ENCODE results near the gene SCTR.

SCTR gene

DNA sequence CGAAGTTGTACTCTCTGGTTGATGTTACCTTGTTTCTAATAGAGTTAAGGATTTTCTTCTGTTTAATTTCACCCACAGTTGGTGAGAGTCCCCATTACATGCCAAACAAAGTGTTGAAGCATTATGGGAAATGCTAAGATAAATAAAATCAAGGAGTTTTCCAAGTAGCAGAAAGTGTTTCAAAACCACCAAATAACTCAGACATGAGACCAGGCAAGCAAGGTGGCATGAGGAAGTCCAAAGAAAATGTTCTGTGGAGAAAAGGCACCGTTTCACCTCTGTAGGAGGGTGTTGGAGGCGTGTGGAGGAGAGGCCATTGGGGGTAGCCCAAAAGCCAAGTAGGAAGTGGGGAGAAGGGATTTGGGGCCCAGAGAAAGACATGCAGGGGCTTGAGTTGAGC lies 28.6 kb upstream of the SCTR start:
- Histone ChIP-seq H3K27me3 (ENCODE audit: control insufficient read depth, insufficient read depth, low read length) (no peaks in the 10 kb centered on the region), H3K4me1 (no peaks in the 10 kb centered on the region), H2AFZ (no peak overlapping the region), H3K9ac (no peak overlapping the region), H3K9me3 (ENCODE audit: control insufficient read depth, low read length) (no peaks in the 10 kb centered on the region), H3K4me2 (ENCODE audit: low read length) (no peak overlapping the region), H3K27ac (no peak overlapping the region), H3K4me3 (ENCODE audit: low read depth, low read length) (no peak overlapping the region), H3K79me2 (no peaks in the 10 kb centered on the region), H3K36me3 (ENCODE audit: control insufficient read depth, insufficient read depth, low read length) (no peaks in the 10 kb centered on the region)
- TF ChIP-seq, protein P1, sequence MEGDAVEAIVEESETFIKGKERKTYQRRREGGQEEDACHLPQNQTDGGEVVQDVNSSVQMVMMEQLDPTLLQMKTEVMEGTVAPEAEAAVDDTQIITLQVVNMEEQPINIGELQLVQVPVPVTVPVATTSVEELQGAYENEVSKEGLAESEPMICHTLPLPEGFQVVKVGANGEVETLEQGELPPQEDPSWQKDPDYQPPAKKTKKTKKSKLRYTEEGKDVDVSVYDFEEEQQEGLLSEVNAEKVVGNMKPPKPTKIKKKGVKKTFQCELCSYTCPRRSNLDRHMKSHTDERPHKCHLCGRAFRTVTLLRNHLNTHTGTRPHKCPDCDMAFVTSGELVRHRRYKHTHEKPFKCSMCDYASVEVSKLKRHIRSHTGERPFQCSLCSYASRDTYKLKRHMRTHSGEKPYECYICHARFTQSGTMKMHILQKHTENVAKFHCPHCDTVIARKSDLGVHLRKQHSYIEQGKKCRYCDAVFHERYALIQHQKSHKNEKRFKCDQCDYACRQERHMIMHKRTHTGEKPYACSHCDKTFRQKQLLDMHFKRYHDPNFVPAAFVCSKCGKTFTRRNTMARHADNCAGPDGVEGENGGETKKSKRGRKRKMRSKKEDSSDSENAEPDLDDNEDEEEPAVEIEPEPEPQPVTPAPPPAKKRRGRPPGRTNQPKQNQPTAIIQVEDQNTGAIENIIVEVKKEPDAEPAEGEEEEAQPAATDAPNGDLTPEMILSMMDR (IDR thresholded peaks at IDR 0.05), result no peak

DNA sequence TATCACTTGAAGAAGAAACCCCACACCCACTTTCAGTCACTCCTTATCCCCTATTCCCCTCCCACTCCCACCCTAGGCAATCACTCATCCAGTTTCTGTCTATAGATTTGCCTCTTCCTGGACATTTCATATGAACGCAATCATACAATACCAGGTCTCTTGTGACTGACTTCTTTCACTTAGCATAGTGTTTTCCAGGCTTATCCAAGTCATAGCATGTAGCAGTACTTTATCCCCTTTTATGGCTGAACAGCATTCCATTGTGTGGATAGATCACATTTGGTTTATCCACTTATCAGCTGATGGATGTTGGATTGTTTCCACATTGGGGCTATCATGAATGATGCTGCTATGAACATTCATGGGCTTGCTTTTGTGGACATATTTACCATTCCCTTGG lies 26.6 kb upstream of the SCTR start:
- Histone ChIP-seq H3K27ac (no peak overlapping the region), H2AFZ (no peak overlapping the region), H3K4me2 (ENCODE audit: low read length) (no peak overlapping the region), H3K79me2 (no peaks in the 10 kb centered on the region), H3K9me3 (ENCODE audit: control insufficient read depth, low read length) (no peaks in the 10 kb centered on the region), H3K27me3 (ENCODE audit: control insufficient read depth, insufficient read depth, low read length) (no peaks in the 10 kb centered on the region), H3K36me3 (ENCODE audit: control insufficient read depth, insufficient read depth, low read length) (no peaks in the 10 kb centered on the region), H3K4me3 (ENCODE audit: low read depth, low read length) (no peak overlapping the region), H3K4me1 (no peaks in the 10 kb centered on the region), H3K9ac (no peak overlapping the region)
- TF ChIP-seq, protein P1 (IDR thresholded peaks at IDR 0.05), result no peak

DNA sequence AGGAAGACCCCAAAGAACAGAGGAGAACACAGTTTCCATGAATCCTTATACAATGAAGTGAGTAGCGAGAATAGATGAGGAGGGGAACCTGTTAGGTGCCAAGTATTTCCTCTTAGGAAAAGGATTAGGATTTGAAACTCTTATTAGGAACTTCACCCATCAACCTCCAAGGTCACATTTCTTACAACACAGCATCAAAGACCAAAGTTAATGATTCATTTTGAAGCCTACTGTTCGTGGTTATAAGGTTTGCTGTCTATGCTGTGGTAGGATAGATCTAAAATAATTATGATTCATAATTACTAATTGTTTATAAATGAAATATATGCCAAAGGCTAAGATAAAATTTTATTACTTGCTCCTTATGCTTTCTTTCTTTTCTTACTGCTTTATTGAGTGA lies 26.1 kb upstream of the SCTR start:
- TF ChIP-seq, protein P1 (IDR thresholded peaks at IDR 0.05), result no peak
- Histone ChIP-seq H3K27ac (no peak overlapping the region), H3K9ac (no peak overlapping the region), H3K4me2 (ENCODE audit: low read length) (no peak overlapping the region), H3K4me1 (no peaks in the 10 kb centered on the region), H3K79me2 (no peaks in the 10 kb centered on the region), H3K27me3 (ENCODE audit: control insufficient read depth, insufficient read depth, low read length) (no peaks in the 10 kb centered on the region), H3K9me3 (ENCODE audit: control insufficient read depth, low read length) (no peaks in the 10 kb centered on the region), H3K4me3 (ENCODE audit: low read depth, low read length) (no peak overlapping the region), H2AFZ (no peak overlapping the region), H3K36me3 (ENCODE audit: control insufficient read depth, insufficient read depth, low read length) (no peaks in the 10 kb centered on the region)

DNA sequence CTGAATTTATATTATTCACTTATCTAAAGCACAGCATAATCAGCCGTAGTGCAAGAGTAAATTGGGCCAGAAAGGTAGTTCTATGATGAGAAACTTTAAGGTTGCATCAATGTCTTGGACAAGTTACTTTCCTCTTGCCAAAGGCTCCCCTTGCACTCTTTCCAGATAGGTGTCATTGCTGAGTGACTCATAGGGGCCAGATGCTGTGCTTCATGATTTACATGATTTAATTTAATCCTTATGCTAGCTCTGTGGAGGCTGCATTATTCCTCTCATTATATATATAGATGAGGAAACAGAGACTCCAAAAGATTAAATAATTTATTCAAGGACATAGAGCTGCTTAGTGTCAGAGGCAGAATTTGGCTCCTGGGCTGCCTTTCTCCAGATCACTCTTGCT lies 25.0 kb upstream of the SCTR start:
- Histone ChIP-seq H3K4me3 (ENCODE audit: low read depth, low read length) (no peak overlapping the region), H3K4me1 (no peaks in the 10 kb centered on the region), H3K27ac (no peak overlapping the region), H3K27me3 (ENCODE audit: control insufficient read depth, insufficient read depth, low read length) (no peaks in the 10 kb centered on the region), H3K36me3 (ENCODE audit: control insufficient read depth, insufficient read depth, low read length) (no peaks in the 10 kb centered on the region), H2AFZ (no peak overlapping the region), H3K9ac (no peak overlapping the region), H3K4me2 (ENCODE audit: low read length) (no peak overlapping the region), H3K79me2 (no peaks in the 10 kb centered on the region), H3K9me3 (ENCODE audit: control insufficient read depth, low read length) (no peaks in the 10 kb centered on the region)
- TF ChIP-seq, protein P1 (IDR thresholded peaks at IDR 0.05), result no peak

DNA sequence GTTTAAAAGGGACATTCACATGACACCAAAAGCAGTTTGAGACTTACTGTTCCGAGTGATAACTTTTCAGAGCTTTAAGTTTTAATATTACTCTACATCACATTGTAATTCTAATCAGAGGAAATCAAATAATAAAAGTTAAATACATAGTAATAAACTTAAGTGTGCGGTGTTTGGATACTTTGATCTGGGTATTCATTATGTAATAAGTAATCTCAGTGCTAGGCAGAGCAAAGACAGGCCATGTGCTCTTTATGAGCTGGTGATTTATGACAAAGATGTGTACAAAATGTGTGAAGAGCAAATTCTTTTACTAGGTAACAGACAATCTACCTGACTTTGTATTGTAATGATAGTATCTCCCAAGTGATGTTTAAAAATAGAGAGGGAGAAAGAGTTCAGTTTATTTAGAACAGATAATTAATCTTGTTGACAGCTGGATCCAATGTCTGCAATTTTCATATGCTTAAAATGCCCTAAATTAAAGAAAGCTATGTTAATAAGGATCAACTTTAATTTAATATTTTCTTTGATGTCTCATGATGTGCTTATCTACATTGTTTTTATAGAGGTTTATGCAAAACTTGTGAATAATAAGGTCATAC lies 24.3 kb upstream of the SCTR start:
- Histone ChIP-seq H3K4me3 (ENCODE audit: low read depth, low read length) (no peak overlapping the region), H3K36me3 (ENCODE audit: control insufficient read depth, insufficient read depth, low read length) (no peaks in the 10 kb centered on the region), H3K4me2 (ENCODE audit: low read length) (no peak overlapping the region), H2AFZ (no peak overlapping the region), H3K79me2 (no peaks in the 10 kb centered on the region), H3K9me3 (ENCODE audit: control insufficient read depth, low read length) (no peaks in the 10 kb centered on the region), H3K4me1 (no peaks in the 10 kb centered on the region), H3K9ac (no peak overlapping the region), H3K27ac (no peak overlapping the region), H3K27me3 (ENCODE audit: control insufficient read depth, insufficient read depth, low read length) (no peaks in the 10 kb centered on the region)
- TF ChIP-seq, protein P1 (IDR thresholded peaks at IDR 0.05), result no peak

All from parathyroid adenoma (tissue), 2 donors.